Adipose tissue (tissue), 3 donors: ENCODE results near the gene SEC31B. TPM values are rescaled to one million over a fixed set of nuclear protein-coding genes. Genes with fewer than 3 reads are reported as not detected.

Experiments used
- H3K27ac ChIP-seq: one replicate; pipeline ENCODE4 v1.5.1; 2013; ENCODE audit warnings: low read depth, low read length
- WGBS, 3 donors: extraction: QIAGEN DNeasy Blood & Tissue Kit; methylation state at CpG; one replicate each; pipeline ENCODE4 v1.1.7; 2013; 5-methylcytosine and 5-hydroxymethylcytosine counted together
- polyA plus RNA-seq, 3 donors: library from polyadenylated mRNA; stranded (reverse); fragments of 200-250 nt; gene quantifications; one replicate each; pipeline ENCODE4 v1.2.3, GENCODE V29; 2013
- donor health status: healthy with polysubstance abuse.
- donor health status: Bipolar disorder and iron deficiency.
- donor health status: healthy.

The SEC31B gene
- polyA plus RNA-seq = 1 to 10 TPM; 3.1 to 9.5 (median 8.3) TPM

DNA sequence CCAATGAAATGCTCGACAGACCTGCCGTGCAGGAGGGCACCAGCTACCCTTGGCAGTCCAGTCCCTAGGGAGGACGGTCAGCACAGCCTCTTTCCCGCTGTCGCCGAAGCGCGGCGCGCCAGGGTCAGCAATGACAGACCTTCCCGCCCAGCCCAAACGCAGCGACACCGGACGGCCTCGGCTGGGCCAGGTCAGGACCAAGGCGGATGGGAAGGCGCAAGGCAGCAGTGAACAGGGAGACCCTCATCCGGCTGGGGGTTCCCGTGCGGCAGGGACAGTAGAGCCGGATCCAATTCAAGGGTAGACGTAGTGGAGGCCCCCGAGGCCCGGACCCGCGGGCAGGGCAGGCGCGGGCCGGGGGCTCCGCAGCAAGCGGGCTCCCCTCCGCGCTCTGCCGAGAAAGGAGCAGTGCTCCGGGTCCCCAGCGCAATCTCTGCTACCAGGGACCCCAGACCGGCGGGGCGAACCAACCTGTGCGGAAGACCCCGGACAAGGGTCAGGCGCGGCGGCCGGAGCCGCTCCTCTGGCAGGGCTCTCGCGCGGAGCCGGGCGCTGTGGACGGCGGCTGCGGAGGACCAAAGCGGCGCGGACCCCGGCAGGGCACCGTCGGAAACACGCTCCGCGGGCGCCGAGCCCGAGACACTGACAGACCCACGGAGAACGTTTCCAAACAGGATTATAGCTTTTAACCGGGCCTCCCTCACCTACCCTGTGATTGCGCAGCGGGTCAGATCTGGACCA is at the start of gene SEC31B:
SEC31B (minus strand) TSS at position 551 of the 741 bp plus-strand sequence. CDS start 2,909 bp downstream, outside the sequence.
- H3K27ac ChIP-seq = no peak within 1 kb of the TSS
- 6 to 15% (median 9%) methylated on average over 72 of the region's 72 CpGs for WGBS, 3 donors

DNA sequence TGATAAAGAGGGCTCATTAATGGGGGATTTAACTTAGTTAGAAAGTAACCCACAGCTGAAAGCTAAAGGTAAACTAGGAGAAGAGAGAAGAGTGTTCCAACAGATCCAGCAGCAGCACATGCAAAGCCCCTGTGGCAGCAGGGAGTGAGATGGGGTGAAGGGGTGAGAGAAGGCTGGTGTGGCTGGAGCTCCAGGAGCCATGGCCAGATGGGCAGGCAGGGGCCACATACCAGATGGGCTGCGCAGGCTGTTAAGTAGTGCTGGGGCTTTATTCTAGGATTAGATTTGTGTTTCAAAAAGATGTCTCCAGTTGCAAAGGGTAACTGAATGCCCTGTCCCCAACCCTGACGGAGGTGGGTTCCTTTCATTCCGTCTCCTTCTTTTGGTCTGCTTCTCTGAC is 49.3 kb upstream of the SEC31B start:
- no peak overlapping the region for H3K27ac ChIP-seq
- 78 to 90% (median 81%) methylated on average over 3 of the region's 3 CpGs for WGBS, 3 donors

GRCh38 chr10:100567826-100568225 is 48.2 kb upstream of the SEC31B start:
- 23 to 30% (median 23%) methylated on average over 6 of the region's 6 CpGs for WGBS, 3 donors
- no peak overlapping the region for H3K27ac ChIP-seq

DNA sequence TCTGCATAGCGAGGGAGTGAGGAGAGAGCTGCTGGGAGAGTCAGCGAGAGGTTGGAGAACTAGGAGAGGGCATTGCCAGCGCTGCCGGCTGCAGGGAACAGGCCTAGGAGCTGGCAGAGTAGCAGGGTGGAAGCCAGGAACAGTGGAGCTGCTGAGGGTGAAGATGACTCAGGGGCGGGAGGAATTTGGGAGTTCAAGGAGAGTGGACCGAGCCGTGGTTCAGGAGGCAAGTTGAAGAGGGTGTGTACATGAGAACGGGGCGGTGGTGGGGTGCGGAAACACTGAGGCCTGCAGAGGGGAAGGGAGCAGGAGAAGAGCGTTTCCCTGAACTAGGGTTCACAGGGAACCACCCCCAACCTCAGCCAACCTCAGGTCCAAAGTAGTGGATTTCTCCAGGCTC is 47.6 kb upstream of the SEC31B start:
- no peak overlapping the region for H3K27ac ChIP-seq
- 34 to 44% (median 42%) methylated on average over 10 to 11 of the region's 11 CpGs for WGBS, 3 donors

DNA sequence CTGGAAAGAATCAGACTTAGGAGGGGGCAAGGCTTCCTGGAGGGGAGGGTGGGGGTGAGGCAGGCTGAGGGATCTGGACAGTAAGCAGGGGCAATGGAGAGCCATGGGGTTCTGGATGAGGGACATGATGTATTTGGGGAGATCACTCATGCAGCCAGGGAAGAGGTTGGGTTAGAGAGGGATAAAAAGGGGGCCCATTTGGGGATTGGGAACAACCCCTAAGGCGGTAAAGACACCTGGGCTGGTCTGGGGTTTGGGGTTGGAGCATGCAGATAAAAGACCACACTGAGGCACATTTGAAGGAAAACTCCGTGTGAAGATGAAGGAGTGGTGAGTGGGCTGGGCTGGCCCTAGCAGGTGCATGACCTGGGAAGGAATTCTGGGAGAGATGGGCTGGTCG is 46.9 kb upstream of the SEC31B start:
- 28 to 60% (median 44%) methylated on average over 3 of the region's 3 CpGs for WGBS, 3 donors
- H3K27ac ChIP-seq = no peak overlapping the region

DNA sequence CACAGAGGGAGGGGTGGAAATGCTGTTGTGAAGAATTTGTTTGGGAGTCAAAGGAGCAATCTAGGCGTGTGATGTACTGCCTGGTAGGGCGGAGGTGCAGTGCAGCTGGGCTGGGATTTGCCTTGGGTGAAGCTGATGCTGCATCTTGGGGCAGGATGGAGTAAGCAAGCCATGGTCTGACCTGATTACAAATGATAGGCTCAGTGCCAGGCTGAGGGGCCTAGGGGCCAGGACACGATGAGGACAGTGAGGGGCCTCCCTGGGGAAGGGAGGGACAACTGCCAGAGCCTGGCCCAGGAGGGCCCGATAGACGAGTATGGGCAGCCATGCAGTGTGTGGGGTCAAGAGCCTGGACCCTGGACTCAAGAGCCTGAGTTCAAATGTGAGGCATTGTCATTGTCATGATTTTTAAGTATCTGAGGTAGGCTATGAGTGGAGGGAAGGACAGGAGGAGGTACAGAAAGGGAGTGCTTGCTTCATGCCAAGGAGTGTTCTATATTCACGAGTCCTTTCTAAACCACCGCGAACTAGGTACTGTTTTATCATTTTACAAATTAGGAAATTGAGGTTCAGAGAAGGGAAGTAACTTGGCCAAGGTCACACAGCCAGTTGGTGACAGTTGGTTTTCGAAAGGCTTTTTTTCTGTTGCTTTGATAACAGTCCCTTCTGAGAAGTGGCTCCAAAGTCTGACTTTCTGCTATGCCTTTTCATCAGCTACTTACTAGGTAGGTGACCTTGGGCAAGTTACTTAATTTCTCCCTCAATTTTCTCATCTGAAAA is 45.7 kb upstream of the SEC31B start:
- 58 to 64% (median 63%) methylated on average over 9 of the region's 9 CpGs for WGBS, 3 donors

DNA sequence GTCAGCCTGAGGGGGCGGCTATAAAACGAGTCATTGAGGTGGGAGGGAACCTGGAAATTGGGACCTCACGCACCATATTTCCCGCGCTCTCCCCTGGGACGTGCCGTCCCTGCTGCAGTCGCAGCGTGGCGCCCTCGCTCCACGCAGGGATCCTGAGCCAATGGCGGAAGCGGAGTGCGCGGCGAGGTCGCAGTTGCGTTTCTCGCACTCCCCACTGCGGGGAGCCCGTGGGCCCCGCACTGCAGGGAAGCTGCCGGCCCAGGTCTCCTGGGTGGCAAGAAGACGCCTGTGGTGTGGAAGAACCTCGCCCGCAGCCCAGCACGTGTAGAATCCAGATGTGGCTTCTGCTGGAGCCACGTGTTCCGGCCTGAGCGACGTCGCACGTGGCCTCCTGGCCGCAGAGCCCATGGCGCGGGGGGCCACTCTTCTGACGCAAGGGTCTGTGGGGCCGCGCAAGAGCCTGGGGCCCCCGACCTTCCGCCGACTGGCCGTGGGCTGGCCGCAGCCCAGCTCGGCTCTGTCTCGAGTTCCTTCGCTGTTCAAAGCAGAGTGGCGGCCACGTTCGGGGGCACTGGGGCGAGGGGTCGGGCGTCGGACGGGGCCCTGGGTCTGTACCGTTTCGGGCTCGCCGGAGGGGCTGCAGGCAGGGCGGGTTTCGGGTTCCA is 42.5 kb upstream of the SEC31B start:
- WGBS, 3 donors = 3 to 9% (median 5%) methylated on average over 61 to 62 of the region's 62 CpGs
- H3K27ac ChIP-seq = no peak overlapping the region

More for the DNA sequence above, 45.7 kb upstream of the SEC31B start:
- no peak overlapping the region for H3K27ac ChIP-seq

GRCh38 chr10:100561005-100561404 is 41.3 kb upstream of the SEC31B start:
- H3K27ac ChIP-seq = no peak overlapping the region
- WGBS, 3 donors = 65 to 71% (median 65%) methylated on average over 2 of the region's 2 CpGs

DNA sequence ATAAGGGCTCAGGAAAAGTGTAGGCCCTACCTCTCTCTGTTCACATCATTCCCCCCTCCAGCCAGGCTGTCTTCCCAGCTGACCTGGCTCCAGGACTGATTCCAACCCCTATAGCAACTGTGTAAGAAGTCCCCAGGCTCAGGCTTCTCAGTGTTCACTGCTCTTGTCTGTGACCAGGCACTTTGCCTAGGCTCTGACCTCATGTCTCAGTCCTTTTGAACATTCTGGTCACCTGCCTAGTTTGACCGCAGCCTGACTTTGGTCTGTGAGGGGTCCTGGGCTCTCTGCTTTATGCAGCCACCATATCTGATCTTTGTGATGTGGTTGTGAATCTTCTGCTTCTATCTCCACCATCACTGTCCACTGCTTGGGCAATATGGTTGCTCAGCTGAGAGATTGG is 40.6 kb upstream of the SEC31B start:
- no peak overlapping the region for H3K27ac ChIP-seq

DNA sequence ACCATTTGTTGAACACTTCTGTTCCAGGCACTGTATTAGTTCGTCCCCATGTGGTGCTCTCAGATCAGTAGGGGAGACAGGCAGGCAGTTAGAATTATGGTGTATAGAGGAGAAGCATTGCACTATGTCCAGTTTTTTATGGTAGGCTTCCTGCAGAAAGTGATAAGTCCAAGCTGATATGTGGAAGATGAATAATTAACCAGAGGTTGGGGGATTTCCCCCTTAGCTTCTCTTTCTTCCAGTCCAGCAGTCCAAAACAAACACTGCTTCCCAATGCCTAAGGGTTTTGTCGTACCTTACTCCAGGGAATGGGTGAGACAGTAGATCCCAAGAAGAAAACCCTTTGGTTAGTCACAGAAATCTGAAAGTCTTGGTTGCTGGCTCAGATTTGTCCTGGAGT is 35.2 kb upstream of the SEC31B start:
- WGBS, 3 donors = 24 to 99% (median 79%) methylated on average over 2 of the region's 2 CpGs
- H3K27ac ChIP-seq = no peak overlapping the region

More for the DNA sequence above, 40.6 kb upstream of the SEC31B start:
- WGBS, 3 donors = 85 to 100% (median 95%) methylated on average over 1 of the region's 1 CpG

- 92 to 96% (median 93%) methylated on average over 3 of the region's 3 CpGs for whole genome bisulfite sequencing, 3 donors
- no peak overlapping the region for H3K27ac ChIP-seq
Observed at GRCh38 chr10:100553929-100554328, 34.3 kb upstream of the SEC31B start.

DNA sequence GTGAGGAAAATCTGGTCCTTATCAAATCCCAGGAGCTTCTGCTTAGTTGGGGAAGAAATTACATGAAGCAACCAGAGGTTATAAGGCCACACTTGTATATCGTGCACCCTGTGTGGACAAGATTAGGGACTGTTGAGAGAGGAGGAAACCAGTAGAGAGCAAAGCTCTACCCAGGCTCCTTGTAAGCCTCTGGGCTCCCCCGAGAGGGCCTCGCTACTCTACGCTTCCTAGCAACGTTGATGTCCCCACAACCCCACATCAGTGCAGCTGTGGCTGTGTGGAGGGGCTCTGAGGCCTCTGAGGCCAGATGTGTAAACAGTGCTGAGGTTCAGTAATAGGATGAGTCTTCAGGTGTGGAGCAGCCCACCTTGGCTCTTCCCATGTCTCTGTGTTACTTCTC is 32.1 kb upstream of the SEC31B start:
- H3K27ac ChIP-seq = no peak overlapping the region
- 74 to 77% (median 75%) methylated on average over 5 of the region's 5 CpGs for WGBS, 3 donors

DNA sequence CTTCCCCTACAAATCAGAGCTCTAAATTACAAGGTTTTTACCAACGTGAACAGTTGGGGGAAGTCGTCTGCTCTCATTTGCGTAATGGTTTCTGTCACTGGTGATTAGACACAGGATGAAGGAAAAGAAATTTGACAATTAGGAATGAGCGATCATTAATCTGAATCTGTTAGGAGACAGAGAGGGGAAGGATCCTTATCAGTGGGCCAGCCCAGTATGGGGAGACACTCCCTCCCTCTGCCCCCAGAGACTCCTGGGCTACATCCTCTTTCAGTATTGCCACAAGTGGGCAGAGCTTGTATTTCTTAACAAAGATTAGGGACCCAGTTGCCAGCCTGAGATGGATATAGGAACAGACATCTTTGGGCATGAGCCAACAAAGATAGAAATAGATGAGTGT is 31.5 kb upstream of the SEC31B start:
- no peak overlapping the region for H3K27ac ChIP-seq
- WGBS, 3 donors = 57 to 82% (median 60%) methylated on average over 4 of the region's 4 CpGs

- no peak overlapping the region for H3K27ac ChIP-seq
- WGBS, 3 donors = 90 to 93% (median 92%) methylated on average over 5 of the region's 5 CpGs
Observed at GRCh38 chr10:100544950-100545349, 25.3 kb upstream of the SEC31B start.

DNA sequence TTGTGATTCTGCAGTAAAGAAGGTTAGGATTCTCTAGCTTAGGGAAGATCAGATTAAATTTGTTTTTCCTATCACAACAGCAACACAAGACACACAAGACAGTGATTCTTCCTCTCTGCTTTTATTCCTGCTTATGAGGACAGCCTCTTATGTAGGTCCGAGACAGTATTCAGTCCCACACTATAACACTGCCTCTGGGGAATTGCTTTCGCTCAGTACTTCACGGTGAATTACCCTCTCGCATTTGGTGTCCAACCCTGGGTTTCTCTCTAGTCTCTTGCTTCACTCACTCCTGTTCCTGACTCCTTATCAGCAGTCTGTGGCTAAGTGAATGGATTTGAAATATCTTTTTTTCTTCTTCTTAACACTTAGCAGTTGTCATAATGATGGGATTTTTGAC is 17.8 kb upstream of the SEC31B start:
- H3K27ac ChIP-seq = no peak overlapping the region
- WGBS, 3 donors = 90 to 91% (median 90%) methylated on average over 4 of the region's 4 CpGs

- WGBS, 3 donors = 0 to 1% (median 1%) methylated on average over 35 of the region's 35 CpGs
- no peak within 1 kb of the TSS for H3K27ac ChIP-seq
Observed at GRCh38 chr10:100535715-100536353, 16.2 kb upstream of the SEC31B start, which contains the start of gene HIF1AN. HIF1AN (plus strand) TSS chr10:100535943; CDS start chr10:100535959, 16 bp downstream.

GRCh38 chr10:100535338-100535714 is 15.7 kb upstream of the SEC31B start:
- WGBS, 3 donors = 48 to 51% (median 50%) methylated on average over 4 of the region's 4 CpGs
- no peak overlapping the region for H3K27ac ChIP-seq

GRCh38 chr10:100534726-100535125 is 15.1 kb upstream of the SEC31B start:
- WGBS, 3 donors = 68 to 89% (median 85%) methylated on average over 2 of the region's 2 CpGs
- no peak overlapping the region for H3K27ac ChIP-seq

DNA sequence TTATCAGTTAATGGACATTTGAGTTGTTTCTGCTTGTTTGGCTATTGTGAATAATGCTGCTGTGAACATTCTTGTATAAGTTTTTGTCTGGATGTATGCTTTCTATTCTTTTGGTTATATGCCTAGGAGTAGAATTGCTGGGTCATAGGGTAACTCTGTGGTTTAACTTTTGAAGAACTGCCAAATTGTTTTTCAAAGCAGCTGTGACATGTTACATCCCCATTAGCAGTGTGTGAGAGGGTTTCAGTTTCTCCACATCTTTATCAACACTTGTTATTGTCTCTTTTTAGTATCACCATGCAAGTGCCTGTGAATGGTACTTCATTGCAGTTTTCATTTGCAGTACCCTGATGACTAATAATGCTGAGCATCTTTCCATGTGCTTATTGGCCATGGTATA is 12.1 kb upstream of the SEC31B start:
- H3K27ac ChIP-seq = no peak overlapping the region
